Superior temporal gyrus (tissue), 1 donor: ENCODE results near the gene LACTBL1.

Source experiments
- DNase-seq: peaks from one replicate; pipeline ENCODE4 v3.0.0-alpha.2; 2016; ENCODE audit errors: extremely low spot score

Gene LACTBL1

DNA sequence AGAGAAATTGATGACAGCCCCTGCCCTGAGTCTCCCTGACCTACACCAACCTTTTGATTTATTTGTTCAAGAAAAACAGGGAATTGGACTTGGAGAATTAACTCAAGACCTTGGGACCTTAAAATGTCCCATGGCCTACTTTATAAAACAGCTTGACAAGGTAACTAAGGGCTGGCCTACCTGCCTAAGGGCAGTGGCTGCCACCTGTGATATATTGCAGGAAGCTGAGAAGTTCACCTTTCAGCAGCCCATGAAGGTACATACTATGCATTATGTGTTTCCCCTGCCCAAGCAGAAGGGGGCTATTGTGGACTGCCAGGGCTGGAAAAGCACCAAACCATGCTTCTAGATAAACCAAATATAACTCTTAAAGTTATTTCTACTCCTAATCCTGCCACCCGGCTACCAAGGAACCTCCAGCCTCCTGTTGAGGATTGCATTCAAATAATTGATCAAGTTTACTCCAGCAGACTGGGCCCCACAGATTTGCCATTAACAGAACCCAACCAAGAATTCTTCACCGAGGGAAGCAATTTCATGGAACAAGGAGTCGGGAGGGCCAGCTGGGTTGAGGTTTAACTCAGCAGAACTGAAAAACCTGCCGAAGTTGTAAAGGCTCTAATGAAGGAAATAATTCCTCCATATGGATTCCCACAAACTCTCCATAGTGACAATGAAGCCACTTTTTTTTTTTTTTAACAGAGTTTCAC is 28.2 kb downstream of the LACTBL1 start:
- no peak for DNase-seq

DNA sequence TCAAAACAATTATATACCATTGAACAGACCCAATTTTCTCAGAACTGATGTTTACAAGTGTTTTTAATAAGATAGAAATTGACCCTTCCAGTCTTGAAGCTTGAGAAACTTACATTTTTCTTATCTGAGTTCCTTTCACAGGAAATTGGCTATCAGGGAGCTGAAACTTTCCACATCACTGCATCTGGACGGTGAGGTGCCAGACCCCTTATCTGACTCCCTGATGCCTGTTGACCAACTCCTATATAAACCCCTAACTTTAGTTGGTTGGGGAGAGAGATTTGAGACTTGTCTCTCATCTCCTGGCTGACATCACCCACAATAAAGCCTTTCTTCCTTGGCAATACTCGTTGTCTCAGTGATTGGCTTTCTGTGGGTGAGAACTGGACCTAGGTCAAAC is 31.4 kb downstream of the LACTBL1 start:
- DNase-seq: no peak

DNA sequence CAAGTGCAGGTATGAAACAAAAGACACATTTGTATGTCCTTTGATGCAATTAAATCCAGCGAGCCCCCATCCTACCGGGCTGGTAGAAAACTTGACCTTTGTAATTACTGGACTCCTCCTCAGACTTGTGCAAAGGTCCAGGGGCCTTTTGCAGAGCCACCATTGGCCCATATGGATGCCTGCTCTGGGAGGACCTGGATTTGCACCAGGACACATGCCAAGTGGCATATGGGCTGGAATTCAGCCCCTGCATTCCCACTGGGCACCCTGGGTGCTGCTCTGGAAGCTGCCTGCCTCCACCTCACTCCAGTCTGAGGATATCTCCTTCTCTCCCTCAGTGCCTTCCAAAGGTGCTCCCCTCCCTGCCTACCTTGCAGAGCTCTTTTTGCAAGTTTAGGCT is 36.0 kb downstream of the LACTBL1 start:
- DNase-seq: no peak

DNA sequence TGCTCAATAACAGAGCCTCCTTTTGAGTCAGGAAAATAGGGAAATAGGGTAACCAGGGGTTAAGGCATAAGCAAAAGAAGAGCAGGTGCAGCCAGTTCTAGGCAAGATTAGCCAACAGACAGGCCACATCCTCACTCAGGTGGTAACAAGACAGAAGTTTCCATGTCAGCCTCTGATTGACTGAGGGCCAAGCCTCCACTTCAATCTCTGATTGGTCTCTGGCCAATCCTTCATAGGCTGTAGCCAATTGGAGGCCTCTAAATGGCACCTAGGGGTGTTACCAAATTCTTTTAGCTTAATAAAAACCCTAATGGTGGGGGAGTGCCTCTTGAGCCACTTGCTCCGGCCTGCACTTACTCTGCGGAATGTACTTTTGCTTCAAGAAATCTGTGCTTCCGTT is 37.2 kb downstream of the LACTBL1 start:
- no peak for DNase-seq

DNA sequence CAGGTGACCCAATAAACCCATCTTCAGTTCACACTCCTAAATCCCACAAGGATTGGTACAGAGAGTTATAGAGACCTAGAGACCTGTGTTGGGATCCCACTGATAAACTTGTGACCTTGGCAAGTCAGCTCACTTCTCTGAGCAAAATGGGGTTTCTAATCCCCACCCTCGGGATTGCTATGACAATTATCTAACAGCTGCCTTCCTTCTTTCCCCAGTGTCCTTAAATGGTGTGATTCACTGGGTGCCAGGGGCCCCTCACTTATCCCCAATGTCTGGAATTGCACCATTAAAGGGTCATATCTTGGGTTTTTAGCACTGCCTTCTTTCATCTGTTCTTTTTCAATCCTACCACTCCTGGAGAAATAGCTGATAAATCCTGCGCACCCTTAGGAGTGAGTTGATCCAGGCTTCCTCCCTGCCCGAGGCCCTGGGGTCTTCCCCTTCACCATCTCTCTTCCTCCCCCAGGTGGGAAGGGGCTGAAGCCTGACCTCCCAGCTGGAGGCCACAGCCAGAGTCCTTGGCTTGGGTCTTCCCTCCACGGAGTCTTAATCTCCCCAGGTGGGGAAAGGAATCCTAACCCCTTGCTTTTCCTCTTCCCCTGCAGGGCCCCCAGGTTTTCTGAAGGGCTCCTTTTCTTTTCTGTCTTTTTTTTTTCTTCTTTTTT is 39.7 kb downstream of the LACTBL1 start:
- no peak for DNase-seq

DNA sequence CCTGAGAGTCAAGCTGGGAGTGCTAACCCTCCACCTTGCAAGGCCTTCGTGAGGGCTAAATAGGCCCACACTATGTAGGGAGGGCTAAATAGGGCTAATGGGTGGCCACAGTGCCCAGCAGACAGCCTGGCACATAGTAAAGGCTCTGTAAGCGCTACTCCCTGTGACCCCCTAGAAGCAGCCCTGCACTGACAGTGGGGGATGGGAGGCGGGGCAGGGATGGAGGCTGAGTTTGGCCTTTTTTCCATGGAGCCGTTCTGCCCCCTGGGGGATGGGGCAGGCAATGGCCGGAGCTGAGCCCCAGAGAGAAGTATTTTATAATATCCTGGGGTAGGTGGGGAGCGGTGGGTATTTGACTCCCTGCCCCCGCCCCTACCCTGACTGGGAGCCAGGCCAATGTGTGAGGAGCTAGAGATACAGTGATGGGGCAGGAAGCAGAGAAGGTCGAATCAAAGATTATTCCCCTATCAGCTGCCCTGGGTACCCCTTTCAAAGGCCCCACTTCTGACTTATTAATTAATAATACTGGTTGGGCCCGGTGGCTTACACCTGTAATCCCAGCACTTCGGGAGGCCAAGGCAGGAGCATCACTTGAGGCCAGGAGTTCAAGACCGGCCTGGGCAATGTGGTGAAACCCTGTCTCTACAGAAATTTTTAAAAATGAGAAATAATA is 42.3 kb downstream of the LACTBL1 start:
- DNase-seq: peak; percentile 53

DNA sequence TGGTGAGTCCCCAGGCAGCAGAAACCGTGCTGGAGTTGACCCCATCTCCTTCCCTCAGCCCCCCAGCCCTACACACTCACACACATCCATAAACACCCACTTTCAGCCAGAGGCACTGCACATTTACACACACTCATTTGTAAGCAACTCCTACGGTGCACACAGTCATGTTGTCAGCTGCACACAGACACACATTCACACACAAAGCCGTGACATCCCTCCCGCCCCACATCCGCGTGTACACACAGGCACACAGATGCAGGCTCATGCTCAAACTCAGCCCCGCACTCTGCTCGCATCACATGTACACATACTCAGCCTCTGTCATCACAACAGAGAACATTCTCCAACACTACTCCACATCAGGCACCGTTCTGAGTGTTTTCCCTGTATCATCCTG is 47.6 kb downstream of the LACTBL1 start:
- no peak for DNase-seq

DNA sequence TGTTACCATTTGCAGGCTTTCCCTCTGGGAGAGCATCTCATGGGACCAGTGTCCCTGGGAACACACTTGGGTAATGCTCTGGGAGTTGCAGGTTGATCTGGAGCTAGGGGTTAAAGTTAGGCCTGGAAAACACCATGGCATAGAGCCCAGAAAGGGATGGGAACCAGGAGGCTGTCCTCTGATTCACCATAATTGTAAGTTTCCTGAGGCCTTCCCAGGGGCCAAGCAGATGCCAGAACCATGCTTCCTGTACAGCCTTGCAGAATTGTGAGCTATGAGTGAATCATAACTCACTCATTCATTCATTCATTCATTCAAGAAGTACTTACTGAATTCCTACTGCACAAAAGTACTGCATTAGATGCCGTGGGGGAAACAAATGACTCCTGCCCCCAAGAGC is 50.0 kb downstream of the LACTBL1 start:
- DNase-seq: no peak

DNA sequence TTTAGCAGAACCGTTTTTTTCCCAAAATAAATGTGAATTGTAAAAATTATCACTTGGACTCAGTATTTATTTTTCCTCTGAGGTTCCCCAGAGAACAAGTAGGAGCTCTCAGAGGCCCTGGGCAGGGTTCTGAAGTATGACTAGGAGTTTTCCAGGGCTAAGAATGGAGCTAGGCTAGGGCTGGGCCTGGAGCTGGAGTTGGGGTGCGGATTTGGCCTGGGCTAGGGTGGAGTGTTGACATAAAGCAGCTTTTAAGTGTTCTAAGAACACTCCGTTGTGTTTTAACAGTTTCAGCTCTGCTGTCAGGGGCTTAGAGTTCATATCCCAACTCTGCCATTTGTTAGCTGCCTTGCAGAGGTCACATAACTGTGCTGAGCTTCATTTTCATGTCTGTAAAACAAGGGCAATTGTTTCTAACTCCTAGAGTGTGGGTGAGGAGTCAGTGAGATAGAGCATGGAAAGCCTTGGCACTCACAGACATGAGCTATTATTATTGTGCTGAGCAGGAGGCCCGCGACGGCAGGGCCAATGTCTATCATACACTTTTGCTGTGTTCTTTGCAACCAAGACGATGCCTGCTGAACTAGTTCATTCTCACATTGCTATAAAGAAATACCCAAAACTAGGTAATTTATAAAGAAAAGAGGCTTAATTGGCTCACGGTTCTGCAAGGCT is 51.1 kb downstream of the LACTBL1 start:
- no peak for DNase-seq

DNA sequence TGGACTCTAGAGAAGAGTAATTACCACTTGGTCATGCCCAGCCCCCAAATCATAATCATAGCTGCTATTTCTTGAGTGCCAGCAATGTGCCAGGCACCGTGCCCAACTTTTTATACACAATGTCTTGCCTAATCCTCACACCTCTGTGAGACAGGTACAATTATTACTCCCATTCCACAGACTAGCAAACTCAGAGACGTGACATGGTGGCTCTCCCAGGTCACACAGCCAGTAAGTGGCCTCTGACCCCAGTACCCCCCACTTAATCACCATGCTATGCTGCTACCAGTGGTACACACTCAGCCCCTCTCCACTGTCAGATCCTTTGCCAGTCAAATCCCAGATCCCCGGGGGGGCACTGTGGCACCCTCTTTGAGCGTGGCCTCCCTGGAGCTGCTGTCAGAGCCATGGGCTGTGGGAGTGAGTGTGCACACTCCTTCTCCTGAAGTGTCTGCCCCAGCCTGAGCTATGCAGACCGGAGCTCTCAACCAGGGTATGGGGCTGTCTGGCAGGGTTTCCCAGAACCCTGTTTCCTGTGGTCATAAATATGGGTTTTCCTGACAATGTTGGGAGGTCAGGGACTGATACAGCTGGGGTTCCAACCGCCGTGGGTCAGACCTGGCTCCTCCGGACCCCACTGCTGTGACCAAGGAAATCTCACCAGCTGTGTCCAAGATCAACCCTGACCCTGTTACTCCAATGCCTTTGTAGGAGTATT is 51.8 kb downstream of the LACTBL1 start:
- no peak for DNase-seq

DNA sequence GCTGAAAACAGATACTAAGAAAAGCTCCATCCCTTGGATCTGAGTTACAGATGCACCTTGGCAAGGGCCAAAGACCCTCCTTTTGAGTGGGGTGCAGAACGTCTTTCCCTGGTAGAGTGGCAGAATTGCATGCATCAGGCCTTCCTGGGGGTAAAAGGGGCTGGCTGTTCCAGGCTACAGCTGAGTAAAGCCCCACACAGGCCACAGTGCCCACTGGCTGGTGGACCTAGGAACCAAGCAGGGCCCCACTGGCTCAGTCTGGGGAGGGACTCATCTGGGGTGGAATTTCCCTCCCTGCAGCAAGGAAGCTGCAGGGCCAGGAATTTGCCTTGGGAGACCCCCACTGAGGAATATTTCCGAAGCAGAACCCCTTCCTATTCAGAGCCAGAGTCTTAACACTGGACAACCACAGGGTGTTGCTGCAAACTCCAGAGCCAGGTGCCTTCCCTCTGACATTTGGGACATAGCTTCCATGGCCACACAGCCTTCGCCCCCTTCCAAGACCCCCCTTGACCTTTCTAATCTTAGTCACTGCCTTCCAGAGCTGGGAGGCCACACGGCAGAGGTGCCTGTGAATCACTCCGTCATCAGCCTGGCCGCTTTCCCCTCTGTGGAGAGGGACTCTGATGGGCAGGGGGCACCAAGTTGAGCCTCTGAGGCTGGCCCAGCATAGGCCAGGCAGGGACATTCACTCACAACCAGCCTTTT is 52.5 kb downstream of the LACTBL1 start:
- no peak for DNase-seq

DNA sequence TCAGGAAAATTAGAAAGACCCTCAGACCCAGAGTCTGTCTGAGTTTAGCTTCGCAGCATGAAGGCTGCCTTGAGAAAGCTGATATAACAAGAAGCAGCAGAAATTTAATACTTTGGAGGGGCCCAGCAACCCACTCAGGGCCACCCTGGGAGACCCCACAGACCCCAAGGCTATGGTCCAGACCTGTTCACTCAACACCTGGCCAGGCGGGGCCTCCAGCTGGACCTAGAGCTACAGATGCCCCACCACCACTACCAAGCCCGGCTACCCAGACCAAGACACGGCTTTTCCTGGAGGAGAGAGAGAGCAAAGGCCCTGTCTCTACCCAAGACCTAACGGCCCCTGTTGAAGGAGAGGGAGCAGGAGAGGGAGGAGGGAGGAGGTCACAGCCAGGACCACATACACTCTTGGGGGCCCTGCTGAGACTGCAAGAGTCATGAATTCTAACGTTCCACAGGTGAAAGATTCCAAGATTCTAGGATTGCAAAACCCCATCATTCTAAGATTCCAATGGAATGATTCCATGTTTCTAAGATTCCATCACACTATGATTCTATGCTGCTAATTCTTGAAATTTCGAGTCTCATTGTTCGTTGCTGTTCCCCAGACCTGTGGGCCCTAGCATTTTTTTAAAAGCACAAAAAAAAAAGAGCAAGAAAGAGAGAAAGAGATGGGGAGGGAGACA is 53.2 kb downstream of the LACTBL1 start:
- DNase-seq: no peak

DNA sequence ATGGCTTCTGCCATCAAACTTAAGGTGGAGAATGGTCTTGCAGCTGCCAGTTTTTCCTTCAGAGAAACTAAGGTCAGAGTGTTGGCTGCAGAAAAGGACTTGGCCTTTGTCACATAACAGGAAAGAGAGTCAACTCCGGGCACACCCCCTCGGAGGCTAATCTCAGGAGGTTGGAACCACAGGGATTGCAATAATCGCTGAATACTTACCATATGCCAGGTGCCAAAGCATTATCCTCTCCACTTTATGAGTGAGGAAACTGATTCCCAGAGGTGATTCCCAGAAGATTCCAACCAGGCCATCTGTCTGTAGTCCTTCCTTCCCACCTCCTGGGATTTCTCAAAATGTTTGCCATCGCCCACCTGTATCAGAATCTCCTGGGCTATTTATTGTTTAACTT is 54.0 kb downstream of the LACTBL1 start:
- no peak for DNase-seq

DNA sequence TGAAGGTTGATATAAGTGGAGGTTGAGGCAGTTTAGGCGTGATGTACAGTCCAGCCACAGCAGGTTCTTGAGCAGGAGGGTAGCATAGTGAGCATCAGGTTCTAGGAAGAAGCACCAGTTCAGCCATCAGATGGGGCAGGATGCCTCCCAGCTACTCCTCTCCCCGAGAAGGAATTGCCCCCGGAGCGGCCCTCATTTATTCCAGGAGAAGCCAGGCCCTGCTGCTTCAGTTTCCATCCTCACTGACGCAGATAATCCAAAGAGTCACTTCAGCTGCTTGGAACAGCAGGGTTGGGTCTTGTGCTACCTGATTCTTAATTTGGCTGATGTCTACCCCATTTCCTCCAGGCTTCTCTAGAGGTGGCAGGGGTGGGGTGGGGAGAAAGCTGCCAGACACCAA is 54.7 kb downstream of the LACTBL1 start:
- no peak for DNase-seq

DNA sequence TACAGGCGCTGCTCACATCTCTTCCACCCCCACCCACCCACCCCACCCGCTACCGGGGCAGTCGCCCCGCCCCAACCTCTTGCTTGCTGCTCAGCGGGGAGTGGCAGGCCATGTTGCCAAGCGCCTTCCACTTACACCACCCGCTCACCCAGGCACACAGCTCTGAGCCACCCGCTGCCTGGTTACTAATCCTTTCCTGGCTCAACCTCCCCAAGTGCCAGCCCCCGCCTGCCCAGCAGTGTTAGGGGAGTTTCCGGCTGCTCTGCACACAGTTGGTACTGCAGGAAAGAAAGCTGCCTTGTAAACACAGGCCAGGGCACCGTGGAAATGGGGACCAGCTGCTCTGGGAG is 56.2 kb downstream of the LACTBL1 start:
- peak; percentile 30 for DNase-seq

DNA sequence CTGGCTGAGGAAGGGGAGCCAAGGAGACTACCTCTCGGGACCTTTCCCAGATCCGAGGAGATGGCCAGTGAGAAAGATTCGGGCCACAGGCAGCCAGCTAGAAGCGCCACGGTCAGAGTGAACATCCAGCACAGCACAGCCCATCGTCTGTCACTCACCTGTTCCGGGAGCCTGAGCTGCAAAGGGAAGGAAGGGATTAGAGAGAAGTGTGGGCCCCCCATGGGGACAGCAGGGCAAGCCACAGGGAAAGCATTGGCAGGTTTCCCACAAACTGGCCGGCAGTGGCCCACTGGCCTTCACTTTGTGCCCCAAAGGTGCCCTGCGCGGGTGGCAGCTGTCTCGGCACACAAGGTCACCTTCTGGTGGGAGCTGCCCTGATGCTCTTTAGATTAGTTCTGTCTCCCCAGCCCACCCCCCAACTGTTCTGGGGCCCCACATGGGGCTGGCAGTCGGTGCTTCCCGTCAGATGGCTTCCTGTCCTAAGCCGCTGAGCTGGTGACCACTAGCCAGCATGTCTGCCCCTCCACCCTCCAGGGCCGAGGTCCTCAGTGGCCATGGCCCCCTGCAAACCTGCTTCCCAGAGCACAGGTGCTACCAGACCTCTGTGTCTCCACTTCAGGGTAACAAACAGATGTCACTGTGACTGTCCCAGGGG is 56.7 kb downstream of the LACTBL1 start:
- DNase-seq: no peak

DNA sequence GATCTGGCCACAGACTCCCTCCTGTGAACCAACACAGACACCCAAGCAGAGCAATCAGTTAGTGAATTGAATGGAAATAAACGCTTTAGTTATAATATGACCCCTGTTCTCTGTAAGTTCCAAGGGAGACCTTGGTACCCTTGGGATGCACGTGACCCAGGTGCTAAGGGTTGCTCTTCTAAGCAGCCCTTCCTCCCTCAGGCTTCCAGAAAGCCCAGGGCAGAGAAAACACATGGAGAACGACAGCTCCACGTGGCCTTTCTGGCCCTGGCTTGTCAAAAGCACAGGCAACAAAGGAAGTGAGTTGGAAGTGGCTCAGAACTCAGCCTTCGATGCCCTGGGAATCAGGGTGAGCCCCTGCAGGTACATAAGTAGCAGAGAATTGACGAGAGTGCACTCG is 57.4 kb downstream of the LACTBL1 start:
- DNase-seq: no peak

DNA sequence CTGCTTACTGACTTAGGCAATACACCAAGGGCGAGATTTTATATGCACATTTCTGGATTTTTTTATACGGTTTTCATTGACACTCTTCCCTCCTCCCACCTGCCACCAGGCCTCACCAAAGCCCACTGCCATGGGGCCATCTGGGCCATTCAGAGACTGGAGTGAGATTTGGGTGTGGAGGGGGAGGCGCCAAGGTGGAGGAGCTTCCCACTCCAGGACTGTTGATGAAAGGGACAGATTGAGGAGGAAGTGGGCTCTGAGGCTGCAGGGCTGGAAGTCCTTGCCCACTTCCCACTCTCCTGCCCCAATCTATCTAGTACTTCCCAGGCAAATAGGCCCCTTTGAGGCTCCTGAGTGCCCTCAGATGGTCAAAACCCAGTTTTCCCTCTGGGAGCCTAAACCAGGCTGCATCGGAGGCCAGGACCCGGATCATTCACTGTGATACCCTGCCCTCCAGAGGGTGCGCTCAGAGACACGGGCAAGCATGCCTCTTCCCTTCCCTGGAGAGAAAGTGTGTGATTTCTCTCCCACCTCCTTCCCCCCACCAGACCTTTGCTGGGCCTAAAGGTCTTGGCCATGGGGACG is 57.9 kb downstream of the LACTBL1 start:
- no peak for DNase-seq

DNA sequence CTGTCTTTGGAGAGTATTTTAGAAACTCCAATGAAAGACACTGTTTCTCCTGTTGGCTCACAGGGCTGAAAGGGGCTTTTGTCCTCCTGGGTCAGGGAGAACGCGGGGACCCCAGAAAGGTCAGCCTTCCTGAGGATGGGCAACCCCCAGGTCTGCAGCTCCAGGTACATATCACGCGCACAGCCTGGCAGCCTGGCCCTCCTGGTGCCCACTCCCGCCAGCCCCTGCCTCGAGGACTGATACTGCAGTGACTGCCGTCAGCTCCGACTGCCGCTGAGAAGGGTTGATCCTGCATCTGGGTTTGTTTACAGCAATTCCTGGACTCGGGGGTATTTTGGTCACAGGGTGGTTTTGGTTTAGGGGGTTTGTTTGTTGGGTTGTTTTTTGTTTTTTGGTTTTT is 58.5 kb downstream of the LACTBL1 start:
- no peak for DNase-seq
